CD8-positive, alpha-beta memory T cell (primary cell): ENCODE measurements around the gene OTUD5. TPM values are rescaled to one million over a fixed set of nuclear protein-coding genes. Genes with fewer than 3 reads are reported as not detected.
"Not testable (repeated sequence)": the region's sequence is repeated elsewhere in the genome, so short reads cannot be mapped to it uniquely, and the experiment has no call there.

Source experiments
- CTCF ChIA-PET: fragments of 350-600 bp; sonication (Branson Sonifier 250); formaldehyde crosslinking; loops from one replicate; lab custom pipeline; 2021; ENCODE audit warnings: antibody characterized with exemption; lab: Charles Lee
- POLR2A ChIA-PET: fragments of 350-600 bp; sonication (Branson Sonifier 250); formaldehyde crosslinking; loops from one replicate; lab custom pipeline; 2021; ENCODE audit warnings: antibody characterized with exemption; lab: Charles Lee
- DNase-seq, 5 donors: peaks; one replicate each; pipeline versions ENCODE4 v3.0.0 to v3.0.0-alpha.2; 2020 to 2022; ENCODE audit warnings: mixed read lengths in 1 of 5
- H3K27ac ChIP-seq: one replicate; pipeline ENCODE4 v1.7.0; 2013; ENCODE audit warnings: low read depth, mild to moderate bottlenecking, low read length, moderate library complexity
- H3K27me3 ChIP-seq: 2 replicates; pipeline ENCODE4 v1.7.0; 2013; ENCODE audit warnings: low read length, mild to moderate bottlenecking; ENCODE audit not compliant: insufficient read depth, poor library complexity, severe bottlenecking
- H3K36me3 ChIP-seq: 2 replicates; pipeline ENCODE4 v1.7.0; 2013; ENCODE audit warnings: mild to moderate bottlenecking, low read length, moderate library complexity; ENCODE audit not compliant: insufficient read depth
- H3K4me1 ChIP-seq: 2 replicates; pipeline ENCODE4 v1.7.0; 2013; ENCODE audit warnings: mild to moderate bottlenecking, low read length, moderate library complexity; ENCODE audit not compliant: insufficient read depth
- H3K4me3 ChIP-seq: 2 replicates; pipeline ENCODE4 v1.7.0; 2013; ENCODE audit warnings: mild to moderate bottlenecking, low read length
- H3K9me3 ChIP-seq: 2 replicates; pipeline ENCODE4 v1.7.0; 2013; ENCODE audit warnings: mild to moderate bottlenecking, low read length
- H3K27ac Mint-ChIP-seq, 8 donors: one replicate each; pipeline ENCODE4 v1.8.0; 2020 to 2021; ENCODE audit warnings: mixed read lengths in 8 of 8, mild to moderate bottlenecking in 6 of 8, inconsistent platforms in 3 of 8, moderate library complexity in 3 of 8
- H3K27me3 Mint-ChIP-seq, 2 donors: one replicate each; pipeline ENCODE4 v1.8.0; 2020 to 2021; ENCODE audit warnings: mixed read lengths in 2 of 2, mild to moderate bottlenecking in 1 of 2, moderate library complexity in 1 of 2
- H3K36me3 Mint-ChIP-seq, 3 donors: one replicate each; pipeline ENCODE4 v1.8.0; 2020 to 2021; ENCODE audit warnings: mixed read lengths in 3 of 3, inconsistent platforms in 1 of 3, mild to moderate bottlenecking in 1 of 3
- H3K4me1 Mint-ChIP-seq, 3 donors: one replicate each; pipeline ENCODE4 v1.8.0; 2020 to 2021; ENCODE audit warnings: mixed read lengths in 3 of 3, inconsistent platforms in 1 of 3, mild to moderate bottlenecking in 1 of 3
- H3K4me3 Mint-ChIP-seq, 7 donors: one replicate each; pipeline ENCODE4 v1.8.0; 2020 to 2021; ENCODE audit warnings: mixed read lengths in 7 of 7, mild to moderate bottlenecking in 6 of 7, moderate library complexity in 4 of 7, inconsistent platforms in 2 of 7
- H3K9me3 Mint-ChIP-seq, 5 donors: one replicate each; pipeline ENCODE4 v1.8.0; 2020 to 2022; ENCODE audit warnings: mixed read lengths in 5 of 5, mild to moderate bottlenecking in 3 of 5, moderate library complexity in 2 of 5, inconsistent platforms in 1 of 5
- polyA plus RNA-seq: library from polyadenylated mRNA; unstranded; fragments of 300-500 nt; fragmentation: Illumina TruSeq; gene quantifications from one replicate; pipeline ENCODE4 v1.2.3, GENCODE V29; 2021
- total RNA-seq, 2 experiments: library from RNA; stranded (reverse); gene quantifications; one replicate each; pipeline ENCODE4 v1.2.3, GENCODE V29; 2021

The OTUD5 gene
- total and polyA plus RNA-seq, 3 experiments from 2014 or later, result 47.5 to 69.1 (median 67.3) TPM

DNA sequence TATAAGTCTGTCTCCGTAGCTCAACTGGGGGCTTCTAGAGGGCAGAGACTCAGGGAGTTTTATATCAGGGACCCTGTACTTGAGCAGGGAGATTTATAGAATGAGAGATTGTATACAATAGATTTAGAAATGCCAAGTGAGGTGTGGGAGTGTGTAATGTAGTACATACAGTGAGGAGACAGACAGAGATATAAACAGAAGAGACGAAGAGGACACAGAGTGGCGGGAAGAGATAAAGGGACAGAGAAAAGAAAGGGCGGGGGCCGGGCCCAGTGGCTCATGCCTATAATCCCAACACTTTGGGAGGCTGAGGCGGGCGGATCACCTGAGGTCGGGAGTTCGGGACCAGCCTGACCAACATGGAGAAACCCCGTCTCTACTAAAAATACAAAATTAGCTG is 22.9 kb upstream of the OTUD5 start:
- H3K27me3 Mint-ChIP-seq, H3K4me1 ChIP-seq, H3K36me3 ChIP-seq, H3K9me3 ChIP-seq, H3K4me3 ChIP-seq, H3K27ac ChIP-seq, H3K27me3 ChIP-seq, H3K4me1 Mint-ChIP-seq, DNase-seq, POLR2A ChIA-PET, H3K9me3 Mint-ChIP-seq, H3K4me3 Mint-ChIP-seq, CTCF ChIA-PET: not testable (repeated sequence)
- peaks cover 7 to 77% (median 14%) of the 10 kb centered on the region in 3 donors for H3K36me3 Mint-ChIP-seq
- H3K27ac Mint-ChIP-seq, result peak overlapping the region in 1 of 8 donors; percentile 14

DNA sequence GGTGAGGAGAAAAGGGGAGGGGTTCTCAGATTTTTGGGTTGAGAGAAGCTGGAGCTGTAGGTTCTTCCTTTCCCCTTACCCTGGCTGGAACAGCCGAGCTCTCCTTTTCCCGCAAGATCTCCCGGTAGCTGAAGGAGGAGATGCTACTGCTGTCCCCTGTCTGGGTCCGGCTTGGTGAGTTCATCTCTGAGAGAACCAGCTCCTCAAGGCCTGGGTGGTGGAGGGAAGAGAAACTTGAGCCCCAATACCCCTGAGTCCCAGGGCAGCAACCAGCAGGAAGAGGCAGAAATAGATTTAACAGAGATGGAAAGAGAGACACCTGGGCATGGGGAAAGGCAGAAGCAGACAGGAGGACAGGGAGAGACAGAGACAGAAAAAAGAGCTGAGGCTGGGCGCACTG is 20.8 kb upstream of the OTUD5 start:
- H3K9me3 Mint-ChIP-seq, result no peaks in the 10 kb centered on the region
- peaks cover 0 to 73% (median 14%) of the 10 kb centered on the region in 3 donors for H3K36me3 Mint-ChIP-seq
- H3K27ac ChIP-seq, result no peak overlapping the region
- CTCF ChIA-PET, result no interaction called here
- no peak overlapping the region for H3K27ac Mint-ChIP-seq
- peaks cover 0 to 7% of the 10 kb centered on the region in 2 donors for H3K27me3 Mint-ChIP-seq
- no peaks in the 10 kb centered on the region for H3K4me1 ChIP-seq
- H3K4me3 ChIP-seq, result no peak overlapping the region
- peaks cover 0 to 3% (median 2%) of the 10 kb centered on the region in 3 donors for H3K4me1 Mint-ChIP-seq
- POLR2A ChIA-PET, result no interaction called here
- H3K36me3 ChIP-seq, result peaks cover 2% of the 10 kb centered on the region
- H3K9me3 ChIP-seq, result no peaks in the 10 kb centered on the region
- H3K27me3 ChIP-seq, result no peaks in the 10 kb centered on the region
- H3K4me3 Mint-ChIP-seq, result no peak overlapping the region
- DNase-seq, result no peak

DNA sequence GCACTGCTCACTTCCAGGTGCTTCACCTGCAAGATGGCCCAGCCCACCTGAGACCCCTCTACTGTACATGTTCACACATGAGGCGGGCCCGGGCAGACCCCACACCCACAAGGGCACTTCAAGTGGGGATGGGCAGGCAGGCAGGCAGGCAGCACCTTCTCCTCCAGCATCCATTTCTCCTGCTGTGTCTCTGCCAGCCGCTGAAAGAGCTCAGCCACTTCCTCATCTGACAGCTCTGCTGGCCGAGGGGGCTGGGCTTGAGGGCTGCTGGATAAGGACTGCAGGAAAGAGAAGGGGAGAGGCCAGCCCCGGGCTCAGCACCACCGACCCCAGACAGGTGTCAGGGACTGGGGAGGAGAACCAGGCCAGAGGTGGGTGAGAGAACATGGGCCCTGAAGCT is 18.7 kb upstream of the OTUD5 start:
- no peak overlapping the region for H3K4me3 Mint-ChIP-seq
- H3K9me3 ChIP-seq, result no peaks in the 10 kb centered on the region
- H3K36me3 ChIP-seq, result no peaks in the 10 kb centered on the region
- ChIA-PET POLR2A (no interaction called here), CTCF (no interaction called here)
- DNase-seq, result no peak
- no peak overlapping the region for H3K27ac Mint-ChIP-seq
- no peak overlapping the region for H3K4me3 ChIP-seq
- peaks cover 0 to 54% (median 10%) of the 10 kb centered on the region in 3 donors for H3K36me3 Mint-ChIP-seq
- no peaks in the 10 kb centered on the region for H3K27me3 ChIP-seq
- peaks cover 0 to 17% (median 12%) of the 10 kb centered on the region in 3 donors for H3K4me1 Mint-ChIP-seq
- no peaks in the 10 kb centered on the region for H3K9me3 Mint-ChIP-seq
- peaks cover 0 to 7% of the 10 kb centered on the region in 2 donors for H3K27me3 Mint-ChIP-seq
- peaks cover 11% of the 10 kb centered on the region for H3K4me1 ChIP-seq
- H3K27ac ChIP-seq, result no peak overlapping the region

DNA sequence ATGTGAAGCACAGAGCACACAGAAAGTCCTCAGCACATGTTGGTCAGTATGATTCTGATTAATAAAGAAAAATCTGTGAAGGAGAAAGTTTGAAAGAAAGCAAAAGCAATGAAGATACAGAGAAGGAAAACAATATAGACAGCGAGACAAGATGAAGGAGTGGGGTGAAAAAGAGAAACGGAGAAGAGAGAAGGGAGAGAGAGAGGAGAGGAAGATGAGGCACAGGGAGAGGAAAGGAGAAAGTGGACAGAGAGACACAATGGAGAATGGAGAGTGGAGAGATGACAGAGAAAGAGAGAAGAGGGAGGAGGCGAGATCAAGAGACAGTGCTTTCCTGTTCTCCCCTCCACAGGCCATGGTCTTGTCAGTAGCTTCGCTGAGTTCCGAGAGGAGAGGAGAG is 18.1 kb upstream of the OTUD5 start:
- ChIA-PET CTCF (no interaction called here), POLR2A (no interaction called here)
- Histone ChIP-seq H3K4me3 (no peak overlapping the region), H3K9me3 (no peaks in the 10 kb centered on the region), H3K27ac (no peak overlapping the region), H3K4me1 (peaks cover 11% of the 10 kb centered on the region), H3K27me3 (no peaks in the 10 kb centered on the region), H3K36me3 (no peaks in the 10 kb centered on the region)
- Mint-ChIP-seq H3K27me3 (peaks cover 0 to 9% of the 10 kb centered on the region in 2 donors), H3K27ac (peak overlapping the region in 1 of 8 donors; percentile 30), H3K9me3 (no peaks in the 10 kb centered on the region), H3K4me1 (peaks cover 0 to 17% (median 15%) of the 10 kb centered on the region in 3 donors), H3K36me3 (peaks cover 0 to 50% (median 10%) of the 10 kb centered on the region in 3 donors), H3K4me3 (no peak overlapping the region)
- DNase-seq, result no peak

GRCh38 chrX:48975041-48975440 is 17.6 kb upstream of the OTUD5 start:
- no peak overlapping the region for H3K27ac Mint-ChIP-seq
- POLR2A ChIA-PET, result no interaction called here
- peaks cover 0 to 9% of the 10 kb centered on the region in 2 donors for H3K27me3 Mint-ChIP-seq
- CTCF ChIA-PET, result no interaction called here
- no peaks in the 10 kb centered on the region for H3K9me3 ChIP-seq
- H3K4me1 Mint-ChIP-seq, result peaks cover 0 to 17% (median 16%) of the 10 kb centered on the region in 3 donors
- no peaks in the 10 kb centered on the region for H3K27me3 ChIP-seq
- DNase-seq, result no peak
- peaks cover 11% of the 10 kb centered on the region for H3K4me1 ChIP-seq
- H3K4me3 ChIP-seq, result no peak overlapping the region
- no peak overlapping the region for H3K27ac ChIP-seq
- H3K36me3 ChIP-seq, result no peaks in the 10 kb centered on the region
- H3K9me3 Mint-ChIP-seq, result no peaks in the 10 kb centered on the region
- H3K36me3 Mint-ChIP-seq, result peaks cover 0 to 46% (median 9%) of the 10 kb centered on the region in 3 donors
- no peak overlapping the region for H3K4me3 Mint-ChIP-seq

DNA sequence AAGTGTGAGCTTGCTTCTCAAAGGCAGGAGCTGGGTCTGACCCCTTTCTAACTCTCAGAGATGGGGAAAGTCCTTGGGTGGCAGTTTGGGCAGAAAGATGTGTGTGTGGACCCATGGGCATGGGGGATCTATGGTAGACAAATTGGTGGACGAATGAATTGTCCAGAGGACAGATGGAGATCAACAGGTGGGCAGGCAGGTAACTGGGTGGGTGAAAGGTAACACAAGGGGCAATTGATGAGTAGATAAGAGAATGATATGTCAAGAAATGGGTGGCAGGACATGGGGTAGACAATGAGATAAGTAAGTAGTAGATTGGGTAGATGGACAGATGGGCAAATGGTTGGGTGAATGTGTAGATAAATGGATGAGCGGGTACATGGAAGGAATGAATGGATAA is 17.2 kb upstream of the OTUD5 start:
- ChIA-PET POLR2A (no interaction called here), CTCF (no interaction called here)
- Mint-ChIP-seq H3K4me1 (peaks cover 0 to 17% (median 16%) of the 10 kb centered on the region in 3 donors), H3K9me3 (no peaks in the 10 kb centered on the region), H3K27ac (peak overlapping the region in 2 of 8 donors; percentile 20 to 89), H3K27me3 (peaks cover 0 to 9% of the 10 kb centered on the region in 2 donors), H3K4me3 (no peak overlapping the region), H3K36me3 (peaks cover 0 to 42% (median 9%) of the 10 kb centered on the region in 3 donors)
- Histone ChIP-seq H3K36me3 (no peaks in the 10 kb centered on the region), H3K27me3 (no peaks in the 10 kb centered on the region), H3K4me1 (peaks cover 11% of the 10 kb centered on the region), H3K4me3 (no peak overlapping the region), H3K27ac (no peak overlapping the region), H3K9me3 (no peaks in the 10 kb centered on the region)
- DNase-seq, result no peak

- Histone ChIP-seq H3K36me3 (no peaks in the 10 kb centered on the region), H3K27me3 (no peaks in the 10 kb centered on the region), H3K4me3 (no peak overlapping the region), H3K9me3 (no peaks in the 10 kb centered on the region), H3K27ac (no peak overlapping the region), H3K4me1 (peaks cover 11% of the 10 kb centered on the region)
- peaks cover 0 to 17% (median 16%) of the 10 kb centered on the region in 3 donors for H3K4me1 Mint-ChIP-seq
- no peak overlapping the region for H3K27ac Mint-ChIP-seq
- ChIA-PET CTCF (no interaction called here), POLR2A (no interaction called here)
- peaks cover 0 to 42% (median 9%) of the 10 kb centered on the region in 3 donors for H3K36me3 Mint-ChIP-seq
- H3K4me3 Mint-ChIP-seq, result no peak overlapping the region
- H3K9me3 Mint-ChIP-seq, result no peaks in the 10 kb centered on the region
- peaks cover 0 to 10% of the 10 kb centered on the region in 2 donors for H3K27me3 Mint-ChIP-seq
- no peak for DNase-seq
Measured at GRCh38 chrX:48974033-48974432, 16.6 kb upstream of the OTUD5 start.

DNA sequence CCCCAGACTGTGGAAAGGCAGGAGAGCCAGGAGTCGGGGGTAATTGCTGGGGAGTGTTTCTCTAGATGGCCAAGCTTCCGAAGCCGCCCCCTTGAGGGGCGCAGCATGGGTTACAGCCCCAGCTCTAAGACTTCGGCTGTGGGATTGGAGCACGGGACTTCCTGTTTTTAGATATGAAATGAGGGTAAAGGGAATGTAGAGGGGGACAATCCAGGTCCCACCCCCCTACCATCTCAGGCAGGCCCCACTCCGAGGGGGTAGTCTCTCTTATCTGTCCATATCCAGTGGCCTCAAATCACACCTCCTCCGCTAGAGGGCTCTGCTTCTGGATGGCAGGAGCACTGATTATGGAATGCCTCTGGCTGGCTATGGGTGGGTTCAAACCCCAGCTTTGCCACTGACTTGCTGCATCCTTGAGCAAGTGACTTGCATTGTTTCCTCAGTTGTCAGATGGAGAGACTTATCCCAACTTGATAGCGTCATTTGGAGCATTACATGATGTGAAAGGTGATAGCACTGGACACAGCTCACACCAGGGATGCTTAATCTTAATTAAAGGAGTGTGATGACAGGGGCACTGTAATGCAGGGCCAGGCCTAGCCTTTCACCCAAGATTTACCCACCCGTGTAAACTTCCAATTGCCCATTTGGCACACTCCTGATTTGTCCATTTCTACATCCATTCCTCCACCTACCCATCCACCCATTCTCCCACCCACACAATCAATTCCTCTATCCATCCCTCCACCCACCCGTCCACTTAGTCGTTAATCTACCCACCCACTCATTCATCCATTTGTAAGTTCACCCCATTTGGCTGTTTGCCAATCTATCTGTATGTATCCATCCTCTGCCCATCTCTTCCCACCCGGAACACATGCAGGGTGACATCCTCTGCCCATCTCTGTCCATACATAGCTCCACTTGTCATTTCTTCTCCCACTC is 15.1 kb upstream of the OTUD5 start:
- no peak overlapping the region for H3K27ac ChIP-seq
- H3K27me3 Mint-ChIP-seq, result peaks cover 0 to 6% of the 10 kb centered on the region in 2 donors
- no peaks in the 10 kb centered on the region for H3K9me3 ChIP-seq
- peaks cover 11% of the 10 kb centered on the region for H3K4me1 ChIP-seq
- no peak overlapping the region for H3K4me3 ChIP-seq
- peak in 2 of 5 donors; percentile 4 to 51 for DNase-seq
- H3K9me3 Mint-ChIP-seq, result no peaks in the 10 kb centered on the region
- POLR2A ChIA-PET, result no interaction called here
- no peaks in the 10 kb centered on the region for H3K27me3 ChIP-seq
- H3K36me3 ChIP-seq, result no peaks in the 10 kb centered on the region
- H3K36me3 Mint-ChIP-seq, result peaks cover 0 to 29% (median 6%) of the 10 kb centered on the region in 3 donors
- H3K27ac Mint-ChIP-seq, result no peak overlapping the region
- H3K4me3 Mint-ChIP-seq, result peak overlapping the region in 6 of 7 donors; percentile 1 to 75 (median 47)
- CTCF ChIA-PET, result interaction anchor here (1.5 to 2.1 kb wide), 3 partner anchors 14 to 70 kb away, joined by 4 to 5 read pairs (median 5); no protein-coding TSS in a partner anchor
- H3K4me1 Mint-ChIP-seq, result peaks cover 0 to 17% (median 16%) of the 10 kb centered on the region in 3 donors
